ENCODE data around the gene TPST1.

DNA sequence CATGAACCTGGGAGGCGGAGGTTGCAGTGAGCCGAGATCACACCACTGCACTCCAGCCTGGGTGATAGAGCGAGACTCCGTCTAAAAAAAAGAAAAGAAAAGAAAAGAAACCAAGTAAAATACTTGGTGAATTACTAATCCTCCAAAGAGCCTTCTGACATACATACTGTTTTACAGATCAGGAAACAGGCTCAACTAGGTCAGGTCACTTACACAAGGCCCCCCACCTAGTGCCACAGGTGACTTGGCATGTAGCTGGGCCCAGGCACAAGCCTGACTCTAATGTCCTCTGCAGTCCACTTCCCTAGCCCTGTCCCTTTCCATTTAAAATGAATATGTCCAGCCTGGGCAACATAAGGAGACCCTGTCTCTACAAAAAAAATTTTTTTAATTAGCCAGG lies 157.0 kb downstream of the TPST1 start:
- TF ChIP-seq BHLHE40 (IDR thresholded peaks at IDR 0.05; ENCODE audit: borderline replicate concordance) (no peak), NFRKB (IDR thresholded peaks at IDR 0.05) (no peak), CTBP1 (IDR thresholded peaks at IDR 0.05; ENCODE audit: borderline replicate concordance) (no peak), FOXM1 (IDR thresholded peaks at IDR 0.05; ENCODE audit: borderline replicate concordance) (no peak), L3MBTL2 (conservative IDR thresholded peaks at IDR 0.05) (no peak), ARNT (IDR thresholded peaks at IDR 0.05) (no peak), TARDBP (IDR thresholded peaks at IDR 0.05) (no peak), FOXK2 (IDR thresholded peaks at IDR 0.05) (no peak), SP1 (IDR thresholded peaks at IDR 0.05) (no peak), HDGF (IDR thresholded peaks at IDR 0.05; ENCODE audit: borderline replicate concordance) (no peak)
- TF ChIP-seq, protein P1, sequence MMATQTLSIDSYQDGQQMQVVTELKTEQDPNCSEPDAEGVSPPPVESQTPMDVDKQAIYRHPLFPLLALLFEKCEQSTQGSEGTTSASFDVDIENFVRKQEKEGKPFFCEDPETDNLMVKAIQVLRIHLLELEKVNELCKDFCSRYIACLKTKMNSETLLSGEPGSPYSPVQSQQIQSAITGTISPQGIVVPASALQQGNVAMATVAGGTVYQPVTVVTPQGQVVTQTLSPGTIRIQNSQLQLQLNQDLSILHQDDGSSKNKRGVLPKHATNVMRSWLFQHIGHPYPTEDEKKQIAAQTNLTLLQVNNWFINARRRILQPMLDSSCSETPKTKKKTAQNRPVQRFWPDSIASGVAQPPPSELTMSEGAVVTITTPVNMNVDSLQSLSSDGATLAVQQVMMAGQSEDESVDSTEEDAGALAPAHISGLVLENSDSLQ (IDR thresholded peaks at IDR 0.05) = no peak
